ENCODE data around the gene LILRB1.
"Not testable (repeated sequence)": the region's sequence is repeated elsewhere in the genome, so short reads cannot be mapped to it uniquely, and the experiment has no call there.

DNA sequence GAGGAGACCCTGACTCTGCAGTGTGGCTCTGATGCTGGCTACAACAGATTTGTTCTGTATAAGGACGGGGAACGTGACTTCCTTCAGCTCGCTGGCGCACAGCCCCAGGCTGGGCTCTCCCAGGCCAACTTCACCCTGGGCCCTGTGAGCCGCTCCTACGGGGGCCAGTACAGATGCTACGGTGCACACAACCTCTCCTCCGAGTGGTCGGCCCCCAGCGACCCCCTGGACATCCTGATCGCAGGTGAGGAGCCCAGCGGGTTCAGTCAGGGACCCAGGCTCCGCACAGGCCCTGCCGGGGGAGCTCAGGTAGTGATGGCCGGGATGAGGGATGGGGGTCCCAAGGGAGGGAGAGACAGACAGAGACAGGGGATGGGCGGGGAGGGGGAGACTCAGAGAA lies 2.2 kb downstream of the LILRB1 start:
- TF ChIP-seq POLR2A, POLR2AphosphoS5, EP300 (IDR thresholded peaks at IDR 0.05): not testable (repeated sequence)
- TF ChIP-seq, protein P1, sequence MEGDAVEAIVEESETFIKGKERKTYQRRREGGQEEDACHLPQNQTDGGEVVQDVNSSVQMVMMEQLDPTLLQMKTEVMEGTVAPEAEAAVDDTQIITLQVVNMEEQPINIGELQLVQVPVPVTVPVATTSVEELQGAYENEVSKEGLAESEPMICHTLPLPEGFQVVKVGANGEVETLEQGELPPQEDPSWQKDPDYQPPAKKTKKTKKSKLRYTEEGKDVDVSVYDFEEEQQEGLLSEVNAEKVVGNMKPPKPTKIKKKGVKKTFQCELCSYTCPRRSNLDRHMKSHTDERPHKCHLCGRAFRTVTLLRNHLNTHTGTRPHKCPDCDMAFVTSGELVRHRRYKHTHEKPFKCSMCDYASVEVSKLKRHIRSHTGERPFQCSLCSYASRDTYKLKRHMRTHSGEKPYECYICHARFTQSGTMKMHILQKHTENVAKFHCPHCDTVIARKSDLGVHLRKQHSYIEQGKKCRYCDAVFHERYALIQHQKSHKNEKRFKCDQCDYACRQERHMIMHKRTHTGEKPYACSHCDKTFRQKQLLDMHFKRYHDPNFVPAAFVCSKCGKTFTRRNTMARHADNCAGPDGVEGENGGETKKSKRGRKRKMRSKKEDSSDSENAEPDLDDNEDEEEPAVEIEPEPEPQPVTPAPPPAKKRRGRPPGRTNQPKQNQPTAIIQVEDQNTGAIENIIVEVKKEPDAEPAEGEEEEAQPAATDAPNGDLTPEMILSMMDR (IDR thresholded peaks at IDR 0.05): not testable (repeated sequence)

Data from gastroesophageal sphincter (tissue), 3 donors.